Limb (tissue), 2 donors: ENCODE results near the gene ITGB6.
"Not testable (repeated sequence)": the region's sequence is repeated elsewhere in the genome, so short reads cannot be mapped to it uniquely, and the experiment has no call there.

Source experiments
- DNase-seq, 2 donors: peaks; one replicate each; pipeline ENCODE4 v3.0.0-alpha.2; 2016; ENCODE audit errors: extremely low spot score in 2 of 2

Gene ITGB6

DNA sequence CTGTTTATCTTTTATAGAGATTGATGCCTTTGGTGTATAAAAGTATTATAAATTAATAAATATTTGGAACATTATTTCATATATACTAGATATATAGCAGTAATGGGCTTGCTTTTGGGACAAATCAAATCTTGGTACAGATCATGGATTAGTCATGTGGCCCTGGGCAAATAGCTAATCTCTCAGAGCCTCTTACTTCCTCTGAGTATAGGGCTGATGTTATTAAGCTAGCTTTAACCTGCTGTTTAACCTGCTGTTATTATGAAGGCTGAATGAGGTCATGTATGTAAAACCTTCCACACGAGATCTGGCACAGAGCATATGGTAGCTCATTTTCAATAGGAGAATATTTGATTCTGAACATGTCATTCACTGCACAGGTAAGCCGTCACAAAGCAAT is 5.7 kb downstream of the ITGB6 start:
- DNase-seq = no peak

DNA sequence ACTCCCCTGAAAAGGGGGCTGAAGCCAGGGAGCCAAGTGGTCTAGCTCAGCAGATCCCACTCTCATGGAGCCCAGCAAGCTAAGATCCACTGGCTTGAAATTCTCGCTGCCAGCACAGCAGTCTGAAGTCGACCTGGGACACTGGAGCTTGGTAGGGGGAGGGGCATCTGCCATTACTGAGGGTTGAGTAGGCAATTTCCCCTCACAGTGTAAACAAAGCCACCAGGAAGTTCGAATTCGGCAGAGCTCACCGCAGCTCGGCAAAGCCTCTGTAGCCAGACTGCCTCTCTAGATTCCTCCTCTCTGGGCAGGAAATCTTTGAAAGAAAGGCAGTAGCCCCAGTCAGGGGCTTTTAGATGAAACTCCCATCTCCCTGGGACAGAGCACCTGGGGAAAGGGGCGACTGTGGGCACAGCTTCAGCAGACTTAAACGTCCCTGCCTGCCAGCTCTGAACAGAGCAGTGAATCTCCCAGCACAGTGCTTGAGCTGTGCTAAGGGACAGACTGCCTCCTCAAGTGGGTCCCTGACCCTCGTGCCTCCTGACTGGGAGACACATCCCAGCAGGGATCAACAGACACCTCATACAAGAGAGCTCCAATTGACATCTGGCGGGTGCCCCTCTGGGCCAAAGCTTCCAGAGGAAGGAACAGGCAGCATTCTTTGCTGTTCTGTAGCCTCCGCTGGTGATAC is 18.8 kb downstream of the ITGB6 start:
- DNase-seq = not testable (repeated sequence)

DNA sequence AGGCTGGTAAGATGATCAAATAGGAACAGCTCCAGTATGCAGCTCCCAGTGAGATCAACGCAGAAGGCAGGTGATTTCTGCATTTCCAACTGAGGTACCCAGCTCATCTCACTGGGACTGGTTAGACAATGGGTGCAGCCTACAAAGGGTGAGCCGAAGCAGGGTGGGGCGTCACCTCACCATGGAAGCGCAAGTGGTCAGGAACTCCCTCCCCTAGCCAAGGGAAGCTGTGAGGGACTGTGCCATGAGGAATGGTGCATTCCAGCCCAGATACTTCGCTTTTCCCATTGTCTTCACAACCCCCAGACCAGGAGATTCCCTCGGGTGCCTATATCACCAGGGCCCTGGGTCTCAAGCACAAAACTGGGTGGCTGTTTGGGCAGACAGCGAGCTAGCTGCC is 19.4 kb downstream of the ITGB6 start:
- not testable (repeated sequence) for DNase-seq

DNA sequence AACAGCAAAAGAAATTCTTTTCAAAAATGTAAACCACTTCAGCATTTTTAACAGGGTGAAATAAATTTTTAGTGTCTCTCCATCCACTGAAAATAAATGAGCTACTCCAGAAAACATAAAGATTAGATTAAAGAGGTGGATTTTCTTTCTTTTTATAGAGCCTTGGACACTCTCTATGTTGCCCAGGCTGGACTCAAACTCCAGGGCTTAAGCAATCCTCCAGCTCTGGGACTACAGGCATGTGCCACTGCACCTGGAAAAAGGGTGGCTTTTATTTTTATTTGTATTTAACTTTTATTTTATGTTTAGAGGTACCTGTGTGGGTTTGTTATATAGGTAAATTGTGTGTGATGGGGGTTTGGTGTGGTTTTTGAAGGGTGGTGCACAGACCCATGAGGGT is 19.9 kb downstream of the ITGB6 start:
- DNase-seq = no peak

DNA sequence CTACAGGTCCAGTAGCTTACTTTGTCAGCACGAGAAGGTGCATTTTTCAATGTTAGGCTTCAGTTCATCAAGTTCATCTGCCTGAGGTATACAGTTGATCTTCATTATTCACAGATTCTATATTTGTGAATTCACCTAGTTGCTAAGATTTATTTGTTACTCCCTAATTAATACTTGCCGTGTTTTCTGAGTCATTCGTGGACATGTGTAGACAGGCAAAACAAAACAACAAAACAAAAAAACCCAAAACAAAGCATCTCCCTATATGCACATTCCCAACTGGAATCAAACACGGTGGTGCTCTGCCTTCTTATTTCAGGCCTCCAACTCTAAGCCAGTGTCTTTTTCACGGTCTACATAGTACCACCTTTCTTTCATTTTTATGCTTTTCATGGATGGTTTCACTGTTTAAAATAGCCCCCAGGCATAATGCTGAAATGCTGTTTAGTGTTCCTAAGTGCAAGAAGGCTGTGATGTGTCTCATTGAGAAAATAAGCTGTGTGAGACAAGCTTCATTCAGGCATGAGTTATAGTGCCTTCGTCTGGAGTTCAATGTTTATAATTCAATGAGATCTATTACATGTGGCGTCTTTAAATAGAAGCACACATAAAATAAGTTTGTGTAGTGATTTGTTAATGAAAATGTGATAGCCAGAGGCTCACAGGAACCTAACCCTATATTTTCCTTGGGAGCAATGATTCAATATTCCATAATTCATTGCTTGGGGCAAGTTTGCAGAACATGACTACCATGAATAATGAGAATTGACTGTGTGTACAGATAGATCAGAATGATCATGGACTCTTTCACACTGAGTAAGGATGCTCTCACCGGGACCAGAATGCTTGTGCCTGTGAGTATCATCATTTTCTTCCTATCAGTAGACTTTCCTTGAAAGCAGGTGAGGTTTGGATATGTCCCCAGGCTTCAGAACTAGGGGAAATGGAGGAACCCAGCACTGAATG is 24.6 kb downstream of the ITGB6 start:
- DNase-seq = no peak

DNA sequence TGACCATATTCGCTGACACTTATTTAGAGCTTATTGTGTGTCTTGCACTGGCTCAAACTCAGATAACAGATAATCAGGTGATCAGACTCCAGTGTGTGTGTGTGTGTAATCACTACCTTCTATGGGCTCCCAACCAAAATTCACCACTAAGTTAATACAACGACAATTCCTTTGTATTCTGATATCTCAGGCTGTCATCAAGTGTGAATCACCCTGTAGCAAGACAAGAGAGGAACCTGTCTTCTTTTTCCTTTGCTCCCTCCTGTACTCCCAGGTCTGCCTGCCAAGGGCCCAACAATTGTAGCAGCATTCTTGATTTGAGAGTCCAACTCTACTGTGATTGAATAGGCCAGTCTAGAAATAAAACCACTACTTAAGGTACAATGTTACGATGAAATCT is 25.8 kb downstream of the ITGB6 start:
- DNase-seq = no peak

DNA sequence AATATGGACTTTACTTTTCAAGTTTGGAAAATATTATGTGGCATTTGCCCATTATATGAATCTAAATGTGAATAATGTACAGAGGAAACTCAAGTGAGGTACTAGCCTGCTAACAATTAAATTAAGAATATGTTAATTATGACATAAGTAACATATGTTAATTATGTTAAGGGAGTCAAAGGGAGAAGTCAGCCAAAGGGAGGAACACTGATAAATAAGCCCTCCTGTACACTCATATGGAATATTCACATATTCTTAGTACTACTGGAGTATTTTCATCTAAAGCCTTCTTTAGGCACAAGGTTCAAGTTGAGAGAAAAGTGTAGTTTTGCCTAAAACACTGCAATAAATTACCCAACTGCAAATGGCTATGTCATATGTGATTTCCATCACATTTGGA is 30.1 kb downstream of the ITGB6 start:
- no peak for DNase-seq

DNA sequence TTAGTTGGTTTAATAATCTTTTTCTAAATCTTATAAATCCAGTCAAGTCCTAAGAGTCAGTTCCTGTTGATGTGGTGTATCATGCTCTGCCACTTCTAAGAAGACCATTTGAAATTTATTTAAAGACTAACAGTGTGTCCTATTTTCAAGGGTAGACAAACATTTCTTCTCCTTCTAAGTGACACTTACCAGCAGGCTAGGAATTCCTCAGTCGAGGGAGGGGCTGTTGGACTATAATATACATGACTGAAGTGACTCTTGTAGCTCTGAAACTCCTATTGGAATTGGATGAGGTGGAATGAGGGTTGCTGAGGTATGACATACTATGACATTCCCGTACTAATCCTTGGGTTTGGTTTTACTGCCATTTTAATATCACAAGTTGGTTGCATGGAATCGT is 30.6 kb downstream of the ITGB6 start:
- DNase-seq = no peak

DNA sequence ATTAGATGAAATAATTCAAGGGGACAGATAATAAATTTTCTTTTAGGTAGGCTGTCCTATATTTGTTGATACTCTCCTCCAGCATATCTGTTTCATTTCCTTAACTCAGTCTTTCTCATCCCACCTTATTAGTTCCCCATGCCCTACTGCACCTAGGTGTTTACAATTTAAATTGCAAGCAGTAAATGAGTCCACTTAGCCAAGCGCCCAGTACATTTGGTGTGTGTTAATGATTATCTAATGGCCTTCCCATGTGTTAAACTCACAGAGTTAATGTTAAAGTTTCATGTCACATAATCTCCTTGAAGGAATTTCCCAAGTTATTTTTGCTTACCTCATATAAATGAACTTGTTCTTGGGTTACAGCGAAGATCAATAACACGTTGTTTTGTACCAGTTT is 31.2 kb downstream of the ITGB6 start:
- no peak for DNase-seq

DNA sequence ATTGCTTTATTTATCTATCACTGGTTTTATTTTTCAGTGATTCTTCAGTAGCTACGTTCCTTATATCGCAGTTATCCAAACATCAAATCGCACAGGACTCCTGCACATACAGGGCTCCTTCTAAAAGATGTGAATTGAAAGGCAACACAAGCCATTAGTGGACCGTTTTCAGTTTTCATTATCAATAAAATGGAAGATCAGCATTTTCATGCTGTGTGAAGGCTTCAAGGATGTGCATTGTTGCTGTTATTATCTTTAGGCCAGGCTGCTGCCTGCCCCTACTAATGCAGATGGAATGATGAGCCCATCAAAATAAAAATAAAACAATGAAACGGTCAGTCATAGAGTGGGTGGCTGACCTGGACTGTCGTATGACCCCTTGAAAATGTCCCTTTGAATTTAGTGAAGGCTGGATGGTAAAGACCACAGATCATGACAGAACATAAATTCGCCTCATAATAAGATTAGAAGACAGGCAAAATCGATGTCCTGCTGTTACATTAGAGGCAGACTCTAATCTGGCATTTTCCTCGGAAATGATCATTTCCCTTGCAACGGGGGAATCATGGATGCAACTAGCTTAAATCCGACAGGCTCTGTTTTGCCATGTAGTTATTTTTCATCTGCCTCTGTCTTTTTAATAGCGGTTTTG is 32.9 kb downstream of the ITGB6 start:
- no peak for DNase-seq

DNA sequence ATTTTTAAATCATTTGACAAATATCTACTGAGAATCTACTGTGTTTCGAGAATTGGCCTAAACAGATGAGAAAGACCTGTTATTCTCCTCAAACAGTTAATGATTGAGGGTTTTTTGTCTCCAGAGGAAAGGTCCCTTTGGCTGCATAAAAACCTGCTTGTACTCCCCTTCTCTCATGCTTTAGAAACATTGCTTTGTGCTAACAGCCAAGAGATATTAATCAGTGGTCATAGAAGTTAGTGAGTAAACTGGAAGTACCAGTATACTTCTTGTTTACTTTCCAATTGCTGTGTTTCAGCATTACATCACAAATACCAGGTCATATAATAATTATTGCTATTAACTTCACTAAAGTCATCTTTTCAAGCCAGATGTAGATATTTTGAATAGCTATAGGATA is 34.1 kb downstream of the ITGB6 start:
- DNase-seq = no peak

DNA sequence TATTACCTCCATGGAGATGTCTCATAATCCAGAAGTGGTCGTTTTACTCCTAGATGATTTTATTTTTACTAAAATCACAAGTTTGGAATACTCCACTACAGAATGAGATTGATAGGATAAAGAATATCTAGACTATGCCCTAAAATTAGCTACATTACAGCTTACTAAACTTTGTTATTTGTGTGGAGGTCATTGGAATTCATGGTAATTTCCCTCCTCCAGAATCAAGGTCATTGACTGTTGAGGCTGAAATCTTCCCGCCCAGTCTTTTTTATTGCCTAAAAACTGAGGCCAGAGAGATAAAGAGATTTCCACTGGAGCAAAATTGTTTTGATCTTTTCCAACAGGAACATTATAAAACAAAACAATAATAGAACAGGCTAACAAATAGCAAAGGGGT is 35.0 kb downstream of the ITGB6 start:
- DNase-seq = no peak

DNA sequence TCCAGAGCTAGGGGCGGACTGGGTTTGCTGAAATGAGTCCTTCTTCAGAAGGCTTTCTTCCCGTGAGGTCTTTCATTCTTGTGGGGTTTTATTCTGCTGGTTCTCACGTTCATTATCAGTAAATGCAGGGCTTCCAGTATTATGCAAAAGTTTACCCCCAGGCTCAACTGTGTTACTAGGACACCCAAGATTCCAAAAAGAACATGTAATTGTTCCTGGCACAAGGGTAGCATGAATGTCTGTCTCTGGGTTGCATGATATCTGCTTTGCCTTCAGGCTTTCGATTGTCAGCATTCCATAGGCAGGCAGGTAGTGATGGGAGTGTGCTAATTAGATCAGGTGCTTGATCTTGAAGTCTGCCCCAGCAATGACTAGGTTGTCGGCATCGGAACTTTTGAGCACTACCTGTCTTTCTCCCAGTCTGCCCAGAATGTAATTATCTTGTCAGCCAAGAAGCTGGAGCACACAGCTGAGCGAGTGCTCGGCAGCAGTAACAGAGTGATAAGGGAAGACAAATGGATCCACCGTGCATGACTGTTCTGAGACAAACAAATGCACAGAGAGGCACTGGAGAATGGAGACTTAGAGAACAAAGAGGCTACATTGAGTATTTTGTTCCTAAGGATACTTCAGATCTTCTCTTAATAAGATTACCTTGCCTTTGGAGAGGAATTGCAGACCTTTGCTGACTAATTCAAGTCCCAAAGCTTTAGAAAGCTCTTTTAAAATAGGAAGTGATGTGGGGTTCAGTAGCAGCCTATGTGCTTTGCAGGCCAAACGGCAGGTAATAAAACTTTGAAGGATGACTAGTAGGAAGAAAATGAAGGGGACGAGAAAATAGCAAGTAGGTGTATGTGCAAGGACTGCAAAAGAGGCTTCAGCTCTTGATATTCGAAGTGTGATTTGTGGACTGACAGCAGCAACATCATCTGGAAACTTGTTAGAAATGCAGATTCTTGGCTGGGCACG is 41.9 kb downstream of the ITGB6 start:
- no peak for DNase-seq

DNA sequence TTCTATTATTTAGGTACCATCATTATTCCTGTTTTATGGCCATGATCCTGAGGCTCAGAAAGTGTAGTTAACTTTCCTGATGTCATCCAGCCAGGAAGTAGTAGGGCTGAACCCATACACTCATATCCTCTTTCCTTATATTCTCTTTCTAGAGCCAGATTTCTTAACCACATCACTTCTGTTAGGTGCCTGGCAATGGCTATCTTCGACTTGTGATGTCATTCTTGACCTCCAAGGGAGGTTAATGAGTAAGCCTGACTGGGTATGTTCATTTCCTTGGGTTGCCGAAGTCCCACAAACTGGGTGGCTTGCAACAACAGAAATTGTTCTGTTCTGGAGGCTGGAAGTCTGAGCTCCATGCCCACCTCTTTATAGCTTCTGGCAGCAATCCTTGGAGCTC is 43.4 kb downstream of the ITGB6 start:
- DNase-seq = no peak

DNA sequence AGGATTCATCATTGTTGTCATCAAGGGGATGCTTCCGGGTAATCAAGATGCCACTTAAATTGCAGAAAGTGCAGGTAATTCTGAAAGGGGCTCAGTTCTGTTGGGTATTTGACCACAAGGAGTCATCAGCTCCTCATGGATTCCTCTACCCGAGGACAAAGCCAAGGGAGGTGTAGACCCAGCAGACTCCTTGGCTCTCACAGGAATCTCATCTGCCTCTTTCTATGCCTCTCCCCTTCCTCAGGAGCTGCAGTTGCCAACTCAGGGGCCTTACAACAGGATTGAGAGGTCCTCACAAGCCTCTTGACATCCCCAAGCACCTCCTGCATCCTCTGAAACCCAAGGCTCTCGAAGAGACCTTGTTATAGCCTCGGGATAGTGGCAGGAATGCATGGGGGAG is 44.0 kb downstream of the ITGB6 start:
- no peak for DNase-seq

DNA sequence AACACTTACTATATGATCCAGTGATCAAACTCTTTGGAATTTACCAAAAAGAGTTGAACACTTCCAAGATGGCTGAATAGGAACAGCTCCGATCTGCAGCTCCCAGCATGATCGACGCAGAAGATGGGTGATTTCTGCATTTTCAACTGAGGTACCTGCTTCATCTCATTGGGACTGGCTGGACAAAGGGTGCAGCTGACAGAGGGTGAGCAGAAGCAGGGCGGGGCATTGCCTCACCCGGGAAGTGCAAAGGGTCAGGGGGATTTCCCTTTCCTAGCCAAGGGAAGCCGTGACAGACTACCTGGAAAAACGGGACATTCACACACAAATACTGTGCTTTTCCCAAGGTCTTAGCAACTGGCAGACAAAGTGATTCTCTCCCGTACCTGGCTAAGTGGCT is 51.7 kb downstream of the ITGB6 start:
- DNase-seq = not testable (repeated sequence)

DNA sequence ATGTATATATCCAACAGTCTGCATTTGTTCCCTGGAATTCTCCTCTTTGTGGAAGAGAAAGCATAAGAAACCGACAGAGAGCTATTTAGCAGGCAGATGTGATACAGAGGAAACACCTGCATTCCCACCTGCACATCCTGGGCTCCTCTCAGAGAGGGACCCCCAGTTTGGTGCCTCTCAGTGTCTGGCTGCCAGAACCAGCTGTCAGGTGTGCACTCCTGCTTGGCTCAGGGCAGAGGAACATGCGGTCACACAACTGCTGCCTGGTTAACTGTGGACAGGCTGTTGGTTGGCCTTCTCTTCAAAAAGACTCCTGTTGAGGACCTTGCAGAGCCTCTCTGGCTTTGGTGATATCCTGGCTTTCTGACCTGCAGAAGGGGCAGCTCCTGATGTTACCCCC is 54.6 kb downstream of the ITGB6 start:
- no peak for DNase-seq

DNA sequence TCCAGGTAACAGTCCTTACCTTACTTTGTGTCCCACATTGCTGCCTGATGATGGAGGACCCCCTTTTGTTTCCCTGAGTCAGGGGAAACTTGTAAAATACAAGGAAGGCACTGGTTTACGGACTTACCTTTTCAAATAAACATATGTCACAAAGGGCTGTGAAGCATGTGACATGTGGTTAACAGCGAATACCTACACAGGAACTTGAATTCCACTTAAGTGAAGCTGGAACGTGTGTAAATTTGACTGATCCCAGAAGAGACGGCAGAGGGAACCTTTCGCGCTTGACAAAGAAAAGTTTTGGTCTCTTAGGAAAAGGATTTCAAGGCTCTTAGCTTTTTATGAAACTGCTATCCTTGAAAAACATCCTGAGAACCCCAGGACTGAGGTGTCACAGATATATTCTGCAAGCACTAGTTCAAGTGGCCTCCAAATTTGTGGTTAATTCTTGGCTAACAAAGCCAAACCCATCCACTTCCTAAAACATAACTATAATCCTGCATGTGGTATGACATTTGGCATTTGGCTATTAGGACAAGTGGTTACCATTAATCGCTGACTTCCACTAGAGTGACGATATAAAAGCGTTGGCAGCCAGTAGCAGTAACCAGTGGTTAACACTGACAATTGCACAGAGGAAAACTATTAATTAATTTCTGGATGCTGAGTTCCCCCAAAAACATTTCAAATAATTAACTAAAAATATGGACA is 55.6 kb downstream of the ITGB6 start:
- no peak for DNase-seq

DNA sequence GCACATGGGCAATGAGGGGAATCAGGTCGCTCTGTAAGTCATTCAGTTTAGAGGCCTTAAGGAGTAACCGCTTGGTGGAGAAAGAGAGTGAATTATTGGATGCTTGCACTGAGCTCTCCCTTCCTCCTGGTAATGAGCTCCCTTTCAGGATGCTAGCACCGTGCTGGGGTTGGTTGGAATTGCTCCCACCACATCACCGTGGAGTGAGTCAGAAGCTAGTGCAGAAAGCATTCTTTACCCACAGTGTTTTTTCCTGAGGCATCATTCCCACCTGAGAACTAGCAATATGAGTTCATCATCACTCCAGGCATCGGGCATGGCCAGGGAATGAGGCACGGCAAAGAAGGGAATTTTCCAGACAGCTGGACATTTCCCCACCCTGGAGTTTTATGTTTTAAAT is 57.6 kb downstream of the ITGB6 start:
- DNase-seq = no peak

DNA sequence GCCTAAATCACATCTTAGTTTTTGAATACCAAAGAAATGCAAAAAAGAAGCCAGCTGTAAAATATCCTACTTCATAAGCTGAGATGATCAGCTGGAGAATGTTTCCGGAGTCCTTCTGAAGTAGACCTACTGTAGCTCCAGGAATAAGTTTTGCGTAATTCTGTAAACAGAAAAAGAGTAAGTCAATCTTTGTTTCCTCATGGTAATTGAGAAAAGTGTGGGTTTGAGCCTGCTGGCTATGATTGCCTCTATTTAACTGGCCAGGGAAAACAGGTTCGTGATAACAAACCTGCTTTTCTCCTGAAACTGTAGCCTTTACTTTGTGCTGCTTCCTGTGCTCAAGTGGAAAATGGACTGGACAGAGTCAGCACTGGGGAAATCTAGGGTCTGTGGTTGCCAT is 58.2 kb downstream of the ITGB6 start:
- no peak for DNase-seq

DNA sequence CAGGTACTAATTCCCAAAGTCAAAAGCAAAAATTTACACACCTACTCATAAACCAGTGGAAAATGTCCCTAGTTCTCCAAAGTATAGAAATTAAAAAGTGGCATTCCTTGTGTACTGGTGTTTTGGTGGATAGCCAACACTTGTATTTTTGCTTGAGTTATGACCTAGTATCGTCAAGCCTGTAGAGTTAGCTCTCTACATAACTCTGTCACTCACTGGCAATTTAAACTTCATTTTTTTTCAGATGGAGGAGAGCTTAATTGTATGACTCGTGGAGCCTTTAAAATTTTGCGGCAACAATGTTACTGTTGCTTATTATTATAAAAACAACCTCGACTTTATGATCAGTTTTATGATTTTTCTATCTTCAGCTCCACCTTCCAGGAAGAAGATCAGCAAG is 58.7 kb downstream of the ITGB6 start:
- no peak for DNase-seq
